NB4 (cell line): Measurements from ENCODE around the gene MSRB3.

Experiments
- MAX ChIP-seq: IDR thresholded peaks from 2 replicates; pipeline ENCODE4 v1.6.1; 2011; ENCODE audit warnings: low read depth, low read length
- POLR2A ChIP-seq: IDR thresholded peaks from 2 replicates; pipeline ENCODE4 v1.6.1; 2011; ENCODE audit warnings: mild to moderate bottlenecking; ENCODE audit not compliant: insufficient read length; ENCODE audit errors: extremely low read depth
- TF ChIP-seq, protein P1 (sequence below): IDR thresholded peaks from one replicate; pipeline ENCODE4 v1.5.1; 2012; ENCODE audit warnings: low read depth, low read length

- TF ChIP-seq, protein P1, sequence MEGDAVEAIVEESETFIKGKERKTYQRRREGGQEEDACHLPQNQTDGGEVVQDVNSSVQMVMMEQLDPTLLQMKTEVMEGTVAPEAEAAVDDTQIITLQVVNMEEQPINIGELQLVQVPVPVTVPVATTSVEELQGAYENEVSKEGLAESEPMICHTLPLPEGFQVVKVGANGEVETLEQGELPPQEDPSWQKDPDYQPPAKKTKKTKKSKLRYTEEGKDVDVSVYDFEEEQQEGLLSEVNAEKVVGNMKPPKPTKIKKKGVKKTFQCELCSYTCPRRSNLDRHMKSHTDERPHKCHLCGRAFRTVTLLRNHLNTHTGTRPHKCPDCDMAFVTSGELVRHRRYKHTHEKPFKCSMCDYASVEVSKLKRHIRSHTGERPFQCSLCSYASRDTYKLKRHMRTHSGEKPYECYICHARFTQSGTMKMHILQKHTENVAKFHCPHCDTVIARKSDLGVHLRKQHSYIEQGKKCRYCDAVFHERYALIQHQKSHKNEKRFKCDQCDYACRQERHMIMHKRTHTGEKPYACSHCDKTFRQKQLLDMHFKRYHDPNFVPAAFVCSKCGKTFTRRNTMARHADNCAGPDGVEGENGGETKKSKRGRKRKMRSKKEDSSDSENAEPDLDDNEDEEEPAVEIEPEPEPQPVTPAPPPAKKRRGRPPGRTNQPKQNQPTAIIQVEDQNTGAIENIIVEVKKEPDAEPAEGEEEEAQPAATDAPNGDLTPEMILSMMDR = no peak
- TF ChIP-seq POLR2A (no peak), MAX (no peak)
Measured at GRCh38 chr12:65427646-65428045, 149.2 kb downstream of the MSRB3 start.
